Measurements from ENCODE around the gene IGBP1.
"Not testable (repeated sequence)": the region's sequence is repeated elsewhere in the genome, so short reads cannot be mapped to it uniquely, and the experiment has no call there.

IGBP1 gene

DNA sequence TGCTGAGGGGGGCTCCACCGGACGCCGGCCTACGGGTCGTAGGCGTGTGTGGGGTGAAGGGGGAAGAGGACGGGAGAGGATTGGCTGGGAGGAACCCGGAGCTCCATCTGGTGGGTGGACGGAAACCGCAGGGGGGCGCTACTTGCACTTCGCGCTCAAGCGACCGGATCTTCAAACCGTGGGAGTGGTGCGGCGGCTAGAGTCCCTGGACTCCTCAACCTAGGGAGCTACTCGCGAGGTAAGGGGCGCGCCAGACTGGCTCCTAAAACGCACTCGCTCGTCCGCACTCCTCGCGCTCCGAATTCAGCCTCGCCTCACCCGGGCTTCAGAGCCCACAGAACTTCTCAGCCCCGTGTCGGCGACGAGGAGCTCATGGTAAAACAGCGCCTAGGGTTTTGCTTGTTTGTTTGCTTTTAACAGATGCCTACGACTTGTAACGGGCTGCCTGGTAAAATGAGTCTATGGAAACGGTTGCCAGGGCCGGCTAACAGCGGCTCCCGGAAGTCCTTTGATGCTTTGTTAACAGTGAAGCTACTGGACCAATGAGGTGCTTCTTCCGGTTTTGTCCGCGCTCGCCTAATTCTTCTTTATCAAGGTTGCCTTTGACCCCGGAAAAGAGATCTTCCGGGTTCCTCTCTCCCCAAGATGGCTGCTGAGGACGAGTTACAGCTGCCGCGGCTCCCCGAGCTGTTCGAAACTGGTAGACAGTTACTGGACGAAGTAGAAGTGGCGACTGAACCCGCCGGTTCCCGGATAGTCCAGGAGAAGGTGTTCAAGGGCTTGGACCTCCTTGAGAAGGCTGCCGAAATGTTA is at the start of gene IGBP1:
TSS of gene IGBP1 (plus strand) at position 145 of the 813 bp plus-strand sequence. CDS start at position 646, 501 bp downstream.
- peak; percentile 29 to 42 for DNase-seq (ENCODE audit: low read depth in 1 of 2, low spot score in 1 of 2)

DNA sequence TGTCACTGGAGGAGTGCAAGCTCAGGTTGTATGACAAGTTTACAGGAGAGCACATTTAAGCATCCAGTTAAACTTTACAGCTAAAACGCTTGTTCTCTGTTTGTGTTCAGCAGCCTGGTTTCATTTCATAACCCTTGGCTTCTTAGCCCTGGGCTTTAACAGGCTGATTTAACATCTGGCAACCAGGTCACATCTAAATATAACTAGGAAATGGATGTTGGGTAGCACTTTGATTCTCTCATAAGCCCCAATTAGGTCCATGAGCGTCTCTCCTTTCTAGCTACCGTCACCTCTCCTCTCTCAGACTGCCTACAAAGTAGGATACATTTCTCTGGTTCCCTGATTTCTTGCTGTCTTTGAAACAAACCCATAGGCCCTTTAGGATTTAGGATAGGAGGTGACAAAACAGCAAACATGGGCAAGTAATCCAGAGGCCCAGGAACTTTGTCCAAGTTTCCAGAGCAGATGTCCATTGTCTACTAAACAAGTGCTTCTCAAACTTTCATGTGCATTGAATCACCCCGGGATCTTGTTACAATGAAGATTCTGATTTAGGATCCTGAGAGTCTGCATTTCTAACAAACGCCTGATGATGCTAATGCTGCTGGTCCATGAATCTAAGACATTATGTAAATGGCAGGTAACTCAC is 48.5 kb upstream of the IGBP1 start:
- no peak for DNase-seq (ENCODE audit: low read depth in 1 of 2, low spot score in 1 of 2)

DNA sequence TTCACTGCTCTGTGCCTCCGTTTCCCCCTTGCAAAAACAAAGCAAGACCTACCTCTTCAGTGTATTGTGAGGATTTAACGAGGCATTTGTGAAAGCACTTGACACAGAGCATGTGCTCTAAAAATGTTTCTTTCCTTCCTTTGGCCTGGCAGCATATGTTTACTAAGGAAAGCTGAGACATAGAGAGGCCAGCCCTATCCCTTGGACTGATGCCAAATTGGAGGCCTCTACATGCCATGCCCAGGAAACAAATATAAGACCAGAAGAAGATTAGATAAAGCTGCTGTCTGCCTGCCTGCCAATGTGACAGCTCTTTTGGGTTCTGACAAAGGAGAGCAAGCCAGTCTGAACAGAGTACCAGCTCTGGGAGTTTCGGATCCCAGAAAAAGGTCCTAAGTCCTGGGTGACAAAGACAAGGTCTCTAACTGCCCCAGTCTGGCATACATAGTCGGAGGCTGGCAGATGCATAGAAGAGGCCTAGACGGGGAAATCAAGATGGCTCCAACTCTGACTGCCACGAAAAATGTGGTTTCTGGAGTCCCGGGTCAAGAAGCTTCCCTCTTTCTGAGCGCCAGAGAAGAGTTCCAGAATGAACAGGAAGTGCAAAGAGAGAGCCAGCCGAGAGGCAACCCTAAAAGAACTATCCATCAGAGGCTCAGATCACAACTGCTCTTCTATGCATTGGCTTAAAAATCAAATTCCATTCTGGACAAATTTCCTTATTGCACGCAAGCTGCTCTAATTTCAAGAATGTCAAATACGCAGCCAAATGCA is 45.2 kb upstream of the IGBP1 start:
- no peak for DNase-seq (ENCODE audit: low read depth in 1 of 2, low spot score in 1 of 2)

DNA sequence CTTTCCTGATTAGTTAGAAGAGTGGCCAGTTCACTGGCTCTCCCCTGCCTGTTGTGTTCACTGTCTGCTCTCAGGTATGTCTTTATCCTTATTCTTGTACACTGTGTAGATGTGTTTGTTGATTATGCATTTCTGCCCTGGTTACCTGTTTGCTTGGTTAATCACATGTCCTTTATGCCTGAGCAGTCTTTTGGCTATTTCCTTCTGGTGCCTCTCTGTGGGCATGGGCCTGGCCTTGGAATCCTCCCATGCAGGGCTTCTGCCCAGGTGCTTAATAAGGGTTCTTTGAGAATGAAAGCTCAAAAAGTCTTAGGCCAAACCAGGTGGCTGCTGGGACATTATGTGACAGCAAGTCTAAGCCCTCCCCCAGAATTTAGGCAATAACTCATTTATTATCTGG is 44.5 kb upstream of the IGBP1 start:
- DNase-seq (ENCODE audit: low read depth in 1 of 2, low spot score in 1 of 2): no peak

DNA sequence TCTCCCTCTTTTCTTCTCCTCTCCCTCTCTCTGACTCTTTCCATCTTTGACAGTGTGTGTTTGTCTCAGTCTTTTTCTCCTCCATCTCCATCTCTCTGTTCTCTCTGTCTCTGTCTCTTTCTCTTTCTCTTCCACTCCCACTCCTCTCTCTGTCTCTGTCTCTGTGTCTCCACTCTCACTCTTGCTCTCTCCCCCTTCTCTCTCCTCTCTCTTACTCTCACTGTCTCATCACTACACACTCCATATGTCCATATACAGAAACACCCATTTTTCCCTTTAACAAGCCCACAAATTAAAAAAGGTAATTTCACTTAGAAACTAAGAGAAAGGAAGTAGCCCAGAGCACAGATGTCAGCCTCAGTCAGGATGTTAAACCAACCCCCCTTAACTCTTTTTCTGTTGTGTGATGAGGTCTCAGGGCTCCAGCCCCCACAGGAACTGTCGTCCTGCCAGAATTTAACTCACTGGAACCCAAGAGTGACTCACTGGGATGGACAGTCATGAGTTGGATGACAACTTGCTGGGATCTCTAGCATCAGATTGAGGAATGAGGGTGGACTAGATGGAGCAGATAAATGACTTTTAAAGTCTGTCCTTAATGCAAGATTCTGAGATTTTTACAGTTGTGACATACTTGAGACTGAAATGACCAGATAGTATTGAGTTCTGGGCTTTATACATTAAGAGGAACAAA is 43.5 kb upstream of the IGBP1 start:
- no peak for DNase-seq (ENCODE audit: low read depth in 1 of 2, low spot score in 1 of 2)

DNA sequence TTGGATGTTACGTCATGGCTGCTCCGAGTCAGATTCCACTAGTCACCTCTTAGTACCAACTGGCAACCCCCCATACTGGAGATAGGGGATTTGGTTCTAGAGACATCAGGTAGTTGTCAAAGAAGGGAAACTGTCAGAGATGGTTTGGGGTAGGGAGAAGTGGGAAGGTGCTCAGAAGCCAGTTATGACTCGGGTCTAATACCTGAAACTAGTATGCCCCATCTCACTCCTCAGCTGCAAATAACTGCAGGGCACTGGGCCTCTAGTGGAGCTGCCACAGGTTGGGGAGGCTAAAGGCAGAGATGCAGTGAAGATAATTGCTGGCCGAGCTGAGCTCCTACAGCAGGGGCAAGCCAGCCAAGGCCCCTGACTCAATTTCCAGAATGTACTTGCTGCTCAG is 41.0 kb upstream of the IGBP1 start:
- DNase-seq (ENCODE audit: low read depth in 1 of 2, low spot score in 1 of 2): no peak

DNA sequence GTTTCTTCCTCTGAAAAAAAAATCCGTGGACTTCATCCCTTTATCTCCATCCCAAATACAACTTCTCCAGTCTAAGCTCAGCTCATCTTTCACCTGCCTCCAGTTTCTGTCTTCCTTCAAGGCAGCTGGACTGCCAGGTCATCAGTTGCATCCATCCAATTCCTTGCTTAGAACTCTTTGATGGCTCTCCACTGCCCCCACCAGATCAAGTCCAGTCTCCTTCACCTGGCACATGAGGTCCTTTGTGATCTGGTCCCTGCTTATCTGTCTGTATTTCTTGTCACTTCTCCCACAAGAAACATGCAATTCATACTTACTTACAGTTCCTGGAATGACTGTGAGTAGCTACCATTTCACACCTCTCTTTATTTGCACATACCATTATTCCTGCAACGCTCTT is 37.2 kb upstream of the IGBP1 start:
- DNase-seq (ENCODE audit: low read depth in 1 of 2, low spot score in 1 of 2): no peak

DNA sequence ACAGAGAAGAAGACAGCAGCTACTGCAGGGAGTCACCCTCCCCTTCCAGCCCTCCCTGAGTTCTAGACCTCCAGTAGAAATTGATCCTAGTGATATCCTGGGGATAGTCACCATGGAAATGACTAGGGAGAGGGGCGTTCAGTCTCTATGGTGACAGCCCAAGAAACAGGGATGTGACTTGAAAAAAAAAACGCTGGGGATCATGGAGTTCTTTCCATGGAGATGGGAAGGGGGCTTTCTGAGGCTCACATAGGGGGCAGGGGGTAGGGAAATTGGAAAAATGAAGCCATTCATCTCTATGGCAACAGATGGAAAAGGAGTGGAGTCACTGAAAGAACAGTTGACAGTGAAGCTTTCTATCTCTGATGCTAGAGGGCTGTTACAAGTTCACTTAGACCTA is 28.0 kb upstream of the IGBP1 start:
- no peak for DNase-seq (ENCODE audit: low read depth in 1 of 2, low spot score in 1 of 2)

DNA sequence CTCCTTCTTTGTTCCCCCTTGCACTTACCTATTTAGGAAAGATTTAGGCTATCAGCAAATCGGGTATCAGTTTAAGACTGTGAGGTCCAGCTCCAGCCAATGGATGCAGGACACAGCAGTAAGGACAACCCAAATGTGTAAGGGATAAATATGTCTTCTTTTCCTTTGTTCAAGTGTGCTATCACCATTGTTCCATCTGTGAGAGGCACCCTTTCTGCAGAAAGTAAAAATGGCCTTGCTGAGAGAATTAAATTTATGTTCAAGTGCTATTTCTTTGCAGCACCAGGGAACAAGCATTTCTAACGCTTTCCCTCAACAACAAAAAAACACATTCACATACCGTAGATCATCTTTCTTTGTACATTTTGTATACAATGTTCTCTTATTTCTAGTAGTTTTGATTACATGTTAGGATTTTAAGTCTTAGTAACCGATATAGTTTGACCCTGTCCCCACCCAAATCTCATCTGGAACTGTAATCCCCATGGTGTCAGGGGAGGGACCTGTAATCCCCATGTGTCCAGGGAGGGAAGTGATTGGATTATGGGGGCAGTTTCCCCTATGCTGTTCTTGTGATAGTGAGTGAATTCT is 21.7 kb upstream of the IGBP1 start:
- DNase-seq (ENCODE audit: low read depth in 1 of 2, low spot score in 1 of 2): not testable (repeated sequence)

DNA sequence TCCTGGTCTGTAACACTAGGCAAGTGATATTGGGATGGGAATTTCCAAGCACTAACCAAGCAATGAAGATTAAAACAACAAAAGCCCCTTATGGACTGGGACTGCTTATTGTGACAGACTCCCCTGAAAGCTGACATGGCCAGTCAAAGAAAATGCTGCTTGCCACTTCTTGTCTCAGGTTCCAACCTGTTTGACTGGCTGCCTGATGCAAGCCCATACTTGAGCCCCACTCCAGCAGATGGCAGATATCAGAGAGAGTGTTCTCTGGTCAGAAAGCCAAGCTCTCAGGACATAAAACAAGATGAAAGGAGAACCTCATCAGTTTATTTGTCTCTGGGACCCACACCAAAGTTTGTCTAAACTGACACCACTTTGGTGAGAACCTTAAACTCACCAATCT is 15.5 kb upstream of the IGBP1 start:
- no peak for DNase-seq (ENCODE audit: low read depth in 1 of 2, low spot score in 1 of 2)

DNA sequence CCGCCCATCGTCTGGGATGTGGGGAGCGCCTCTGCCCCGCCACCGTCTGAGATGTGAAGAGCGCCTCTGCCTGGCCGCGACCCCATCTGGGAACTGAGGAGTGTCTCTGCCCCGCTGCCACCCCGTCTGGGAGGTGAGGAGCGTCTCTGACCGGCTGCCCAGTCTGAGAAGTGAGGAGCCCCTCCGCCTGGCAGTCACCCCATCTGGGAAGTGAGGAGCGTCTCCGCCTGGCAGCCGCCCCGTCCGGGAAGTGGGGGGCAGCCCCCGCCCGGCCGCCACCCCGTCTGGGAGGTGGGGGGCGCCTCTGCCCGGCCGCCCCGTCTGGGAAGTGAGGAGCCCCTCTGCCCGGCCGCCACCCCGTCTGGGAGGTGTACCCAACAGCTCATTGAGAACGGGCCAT is 10.2 kb upstream of the IGBP1 start:
- not testable (repeated sequence) for DNase-seq (ENCODE audit: low read depth in 1 of 2, low spot score in 1 of 2)

DNA sequence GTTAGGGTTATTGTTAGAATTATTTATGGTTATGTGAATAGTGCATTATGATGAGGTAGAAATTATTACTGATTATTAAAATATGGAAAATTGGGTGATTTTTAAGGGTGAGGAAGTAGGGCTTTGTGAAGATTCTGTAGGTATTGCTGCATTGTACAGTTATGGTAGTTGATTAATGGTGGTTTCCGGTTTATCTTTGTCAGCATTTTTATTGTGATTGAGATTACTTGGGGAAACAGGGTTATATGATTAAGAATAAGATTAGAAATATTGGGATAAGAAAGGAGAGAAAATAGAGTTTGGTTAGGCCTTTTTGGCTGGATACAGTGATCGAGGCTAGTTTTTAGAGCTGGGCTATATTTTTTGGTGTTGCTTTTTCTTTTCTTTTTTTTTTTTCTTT is 8.6 kb upstream of the IGBP1 start:
- no peak for DNase-seq (ENCODE audit: low read depth in 1 of 2, low spot score in 1 of 2)

DNA sequence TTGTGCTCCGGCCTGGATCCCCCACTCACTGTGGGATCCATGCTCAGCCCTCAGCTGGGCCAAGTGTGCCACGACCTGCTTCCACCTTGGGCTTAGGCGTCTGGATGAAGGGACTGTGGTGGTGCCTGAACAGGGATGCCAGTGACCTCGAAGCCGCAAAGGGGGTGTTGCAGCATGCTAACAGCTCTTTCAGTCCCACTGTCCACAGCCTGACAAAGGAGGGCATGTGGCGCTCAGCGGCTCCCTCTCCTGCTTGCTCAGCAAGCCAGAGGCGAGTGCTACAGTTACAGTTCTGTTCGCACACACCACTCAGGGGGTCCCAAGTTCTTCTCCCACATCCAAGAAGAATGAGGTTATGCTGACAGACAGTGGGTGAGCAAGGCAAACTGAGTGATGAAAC is 5.2 kb upstream of the IGBP1 start:
- DNase-seq (ENCODE audit: low read depth in 1 of 2, low spot score in 1 of 2): no peak

DNA sequence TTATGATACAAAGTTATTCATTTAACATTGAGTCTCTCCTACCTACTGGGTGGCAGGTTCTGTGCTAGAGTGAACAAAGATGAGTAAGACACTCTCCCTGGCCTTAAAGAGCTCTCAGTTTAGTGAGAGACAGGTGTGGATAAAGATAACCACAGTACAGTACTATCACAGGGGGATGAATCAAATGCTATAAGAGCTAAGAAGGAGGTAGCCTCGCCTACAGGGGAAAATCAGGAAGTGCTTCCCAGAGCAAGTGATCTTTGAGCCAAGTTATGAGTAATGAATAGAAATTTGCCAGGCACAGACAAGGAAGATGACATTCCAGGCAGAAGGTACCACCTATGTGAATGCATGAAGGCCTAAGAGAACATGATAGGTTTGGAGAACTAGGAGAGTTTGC is 3.4 kb upstream of the IGBP1 start:
- DNase-seq (ENCODE audit: low read depth in 1 of 2, low spot score in 1 of 2): no peak

DNA sequence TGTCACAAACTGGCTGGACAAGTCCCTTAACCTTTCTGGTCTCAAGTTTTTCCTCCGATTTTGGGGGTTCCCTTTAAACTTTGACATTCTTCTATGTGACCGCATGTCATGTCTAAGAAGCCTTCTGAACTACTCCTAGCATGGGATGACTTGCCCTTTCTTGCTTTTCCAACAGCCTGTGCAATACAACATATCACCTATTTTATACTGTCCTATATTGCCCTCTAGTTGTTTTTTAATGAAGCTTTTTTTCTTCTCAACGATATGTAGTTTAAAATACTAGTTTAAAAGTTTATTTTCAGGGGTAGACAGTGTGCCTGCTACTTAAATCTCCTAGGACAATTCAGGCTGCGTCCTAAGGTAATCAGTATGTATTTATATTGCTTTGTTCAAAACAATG is 1.0 kb upstream of the IGBP1 start:
- DNase-seq (ENCODE audit: low read depth in 1 of 2, low spot score in 1 of 2): no peak

DNA sequence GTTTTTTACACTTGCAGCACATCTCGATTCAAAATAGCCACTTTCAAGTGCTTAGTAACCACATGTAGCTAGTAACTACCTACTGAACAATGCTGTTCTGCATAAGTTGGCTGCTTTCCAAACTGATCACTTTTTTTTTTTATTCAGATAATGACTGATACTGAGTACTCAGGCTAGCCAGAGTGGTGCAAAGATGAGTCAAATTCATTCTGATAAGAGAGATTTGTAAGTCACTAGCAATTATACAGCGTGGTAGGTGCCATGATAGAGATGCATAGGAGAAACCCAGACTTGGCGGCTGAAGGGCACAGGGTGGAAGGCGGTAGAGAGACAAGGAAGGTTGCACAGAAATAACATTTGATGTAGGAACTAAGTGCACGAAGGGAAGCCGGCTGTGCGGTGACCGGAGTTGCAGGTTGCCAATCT is 357 bp upstream of the IGBP1 start:
- no peak for DNase-seq (ENCODE audit: low read depth in 1 of 2, low spot score in 1 of 2)

DNA sequence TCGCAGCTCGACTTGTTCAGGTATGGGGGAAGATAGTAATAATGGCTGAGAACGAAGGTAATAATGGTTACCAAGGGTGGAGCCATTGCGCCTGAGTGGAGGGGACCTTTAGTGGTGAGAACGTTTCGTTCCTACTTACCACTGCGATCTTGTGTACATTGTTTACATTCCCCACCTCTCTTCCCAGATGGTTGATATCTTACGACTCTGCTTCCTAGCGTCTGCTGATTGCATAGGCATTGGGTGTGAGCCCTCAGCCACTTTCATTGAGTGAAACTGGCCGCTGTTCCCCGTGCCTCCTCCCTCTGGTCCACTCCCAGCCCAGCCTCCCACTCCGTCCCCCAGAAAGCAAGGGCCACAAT is 850 bp downstream of the IGBP1 start:
- DNase-seq (ENCODE audit: low read depth in 1 of 2, low spot score in 1 of 2): no peak

DNA sequence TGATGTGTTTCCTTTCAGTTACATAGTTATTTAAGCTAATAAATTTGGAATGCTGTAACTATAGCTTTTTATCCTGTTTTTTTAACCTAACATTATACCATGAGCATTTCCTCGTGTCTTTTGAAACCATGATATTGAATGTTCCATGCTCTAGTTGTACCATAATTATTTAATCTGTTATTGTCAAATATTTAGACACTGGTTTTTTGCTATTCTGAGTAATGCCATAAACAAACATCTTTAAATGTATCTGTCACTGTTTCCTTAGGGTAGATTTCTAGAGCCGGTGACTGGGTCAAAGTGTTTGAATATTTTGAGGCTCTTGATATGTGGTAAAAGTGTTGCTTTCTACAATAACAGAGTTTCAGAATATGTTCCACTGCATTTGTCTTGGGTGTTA is 5.4 kb downstream of the IGBP1 start:
- DNase-seq (ENCODE audit: low read depth in 1 of 2, low spot score in 1 of 2): no peak

DNA sequence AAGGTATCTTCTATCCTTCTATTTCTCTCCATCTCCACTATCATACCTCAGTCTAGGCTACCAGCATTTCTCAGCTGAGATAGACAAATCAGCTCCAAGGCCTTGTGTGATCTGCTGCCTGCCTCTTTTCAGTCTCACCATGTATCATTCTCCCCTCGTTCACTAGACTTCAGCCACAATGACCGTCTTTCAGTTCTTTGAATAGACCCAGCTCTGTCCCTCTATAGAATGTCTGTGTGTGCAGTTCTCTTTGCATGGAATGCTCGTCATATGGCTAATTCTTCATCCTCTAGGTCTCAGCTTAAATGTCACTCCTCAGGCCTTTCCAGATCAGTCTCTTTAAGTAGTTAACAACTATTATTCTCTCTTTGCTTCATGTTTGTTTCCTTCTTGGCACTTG is 6.5 kb downstream of the IGBP1 start:
- no peak for DNase-seq (ENCODE audit: low read depth in 1 of 2, low spot score in 1 of 2)

DNA sequence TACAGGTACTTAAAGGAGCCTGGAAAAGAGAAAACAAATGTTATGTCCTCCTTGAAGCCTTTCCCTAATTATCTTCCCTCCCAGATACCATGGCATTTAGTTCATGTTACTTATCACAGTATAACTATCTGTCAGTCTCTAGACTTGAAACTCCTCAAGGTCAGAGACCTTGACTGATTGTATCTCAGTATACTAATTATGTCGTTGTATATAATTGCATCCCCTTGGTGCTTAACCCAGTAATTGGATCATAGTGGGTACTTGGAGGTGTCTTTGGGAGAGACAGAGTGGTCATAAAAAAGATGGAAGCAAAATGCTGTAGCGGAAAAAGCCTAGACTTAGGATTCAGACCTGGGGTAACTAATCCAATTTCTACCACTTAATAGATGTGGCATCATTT is 8.1 kb downstream of the IGBP1 start:
- DNase-seq (ENCODE audit: low read depth in 1 of 2, low spot score in 1 of 2): no peak

Data from stimulated activated CD4-positive, alpha-beta T cell treated with anti-CD3 and anti-CD28 coated beads, Interleukin-15, amount 100 ng/mL, for 1 hour (primary cell).